Measurements from ENCODE around the gene FRMD8. TPM values are rescaled to one million over a fixed set of nuclear protein-coding genes. Genes with fewer than 3 reads are reported as not detected.
"Not testable (repeated sequence)": the region's sequence is repeated elsewhere in the genome, so short reads cannot be mapped to it uniquely, and the experiment has no call there.

Gene FRMD8
- total RNA-seq, 6 experiments from 2014 or later: 7.7 to 17.1 (median 14.3) TPM

DNA sequence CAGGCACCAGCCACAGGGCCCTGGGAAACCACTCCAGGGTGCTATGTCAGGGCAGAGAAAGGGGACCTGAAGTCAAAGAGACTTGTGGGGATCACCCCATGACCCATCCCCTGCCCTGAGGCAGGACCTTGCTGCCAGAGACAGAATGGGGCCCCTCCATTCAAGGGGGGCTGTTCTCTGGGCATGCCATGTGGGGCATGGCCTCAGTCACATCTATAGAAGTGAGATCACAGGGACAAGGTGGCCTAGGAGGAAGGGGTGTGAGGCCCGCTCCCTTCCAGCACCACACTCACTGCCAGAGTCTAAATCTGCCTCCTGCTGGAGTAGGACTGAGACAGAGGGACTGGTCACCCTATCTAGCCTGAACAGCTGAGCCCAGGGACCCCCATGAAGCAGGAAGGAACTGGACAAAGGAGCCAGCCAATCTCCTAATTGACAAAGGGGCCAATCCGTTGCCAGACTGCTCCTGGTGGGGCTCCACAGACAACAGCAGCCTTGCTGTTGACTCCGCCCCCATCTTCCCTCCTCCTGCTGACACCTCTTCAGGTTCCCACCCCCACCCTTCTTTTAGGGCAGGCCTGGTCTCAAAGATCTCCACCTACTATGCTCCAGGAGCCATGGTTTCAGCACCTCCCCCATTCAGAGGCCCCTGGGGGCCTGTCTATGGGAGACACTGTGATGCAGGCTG, 62.1 kb downstream of the FRMD8 start:
- Histone ChIP-seq H3K9me3 (no peaks in the 10 kb centered on the region), H3K4me1 (peaks cover 0 to 19% (median 0%) of the 10 kb centered on the region in 4 donors), H3K27me3 (no peaks in the 10 kb centered on the region), H3K4me3 (no peak overlapping the region), H3K36me3 (peaks cover 0 to 7% (median 2%) of the 10 kb centered on the region in 4 donors), H3K27ac (peak overlapping the region in 1 of 3 donors; percentile 68)
- intact Hi-C loops (cut with DNase I): no loop called here
- TF ChIP-seq, protein P1, sequence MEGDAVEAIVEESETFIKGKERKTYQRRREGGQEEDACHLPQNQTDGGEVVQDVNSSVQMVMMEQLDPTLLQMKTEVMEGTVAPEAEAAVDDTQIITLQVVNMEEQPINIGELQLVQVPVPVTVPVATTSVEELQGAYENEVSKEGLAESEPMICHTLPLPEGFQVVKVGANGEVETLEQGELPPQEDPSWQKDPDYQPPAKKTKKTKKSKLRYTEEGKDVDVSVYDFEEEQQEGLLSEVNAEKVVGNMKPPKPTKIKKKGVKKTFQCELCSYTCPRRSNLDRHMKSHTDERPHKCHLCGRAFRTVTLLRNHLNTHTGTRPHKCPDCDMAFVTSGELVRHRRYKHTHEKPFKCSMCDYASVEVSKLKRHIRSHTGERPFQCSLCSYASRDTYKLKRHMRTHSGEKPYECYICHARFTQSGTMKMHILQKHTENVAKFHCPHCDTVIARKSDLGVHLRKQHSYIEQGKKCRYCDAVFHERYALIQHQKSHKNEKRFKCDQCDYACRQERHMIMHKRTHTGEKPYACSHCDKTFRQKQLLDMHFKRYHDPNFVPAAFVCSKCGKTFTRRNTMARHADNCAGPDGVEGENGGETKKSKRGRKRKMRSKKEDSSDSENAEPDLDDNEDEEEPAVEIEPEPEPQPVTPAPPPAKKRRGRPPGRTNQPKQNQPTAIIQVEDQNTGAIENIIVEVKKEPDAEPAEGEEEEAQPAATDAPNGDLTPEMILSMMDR (IDR thresholded peaks at IDR 0.05): no peak
- TF ChIP-seq POLR2A (IDR thresholded peaks at IDR 0.05): peak; percentile 14
- ATAC-seq (peak in 2 of 4 donors; percentile 1 to 2), DNase-seq (peak in 2 of 3 donors; percentile 31 to 51)
- WGBS (ENCODE audit: insufficient coverage, low coverage, low lambda C conversion rate, missing lambda C conversion rate): 100% methylated on average over 1 of the region's 3 CpGs

DNA sequence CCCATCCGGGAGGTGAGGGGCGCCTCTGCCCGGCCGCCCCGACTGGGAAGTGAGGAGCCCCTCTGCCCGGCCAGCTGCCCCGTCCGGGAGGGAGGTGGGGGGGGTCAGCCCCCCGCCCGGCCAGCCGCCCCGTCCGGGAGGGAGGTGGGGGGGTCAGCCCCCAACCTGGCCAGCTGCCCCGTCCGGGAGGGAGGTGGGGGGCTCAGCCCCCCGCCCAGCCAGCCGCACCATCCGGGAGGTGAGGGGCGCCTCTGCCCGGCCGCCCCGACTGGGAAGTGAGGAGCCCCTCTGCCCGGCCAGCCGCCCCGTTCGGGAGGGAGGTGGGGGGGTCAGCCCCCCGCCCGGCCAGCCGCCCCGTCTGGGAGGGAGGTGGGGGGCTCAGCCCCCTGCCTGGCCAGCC, 64.9 kb downstream of the FRMD8 start:
- H3K4me1 ChIP-seq: peaks cover 0 to 19% (median 0%) of the 10 kb centered on the region in 4 donors
- H3K36me3 ChIP-seq; H3K27me3 ChIP-seq; H3K27ac ChIP-seq; ATAC-seq; H3K9me3 ChIP-seq; H3K4me3 ChIP-seq; intact Hi-C loops (cut with DNase I): not testable (repeated sequence)
- no CpG with 5 or more reads among the region's 30 CpGs for WGBS (ENCODE audit: insufficient coverage, low coverage, low lambda C conversion rate, missing lambda C conversion rate)
- peak in 2 of 3 donors; percentile 28 to 33 for DNase-seq

DNA sequence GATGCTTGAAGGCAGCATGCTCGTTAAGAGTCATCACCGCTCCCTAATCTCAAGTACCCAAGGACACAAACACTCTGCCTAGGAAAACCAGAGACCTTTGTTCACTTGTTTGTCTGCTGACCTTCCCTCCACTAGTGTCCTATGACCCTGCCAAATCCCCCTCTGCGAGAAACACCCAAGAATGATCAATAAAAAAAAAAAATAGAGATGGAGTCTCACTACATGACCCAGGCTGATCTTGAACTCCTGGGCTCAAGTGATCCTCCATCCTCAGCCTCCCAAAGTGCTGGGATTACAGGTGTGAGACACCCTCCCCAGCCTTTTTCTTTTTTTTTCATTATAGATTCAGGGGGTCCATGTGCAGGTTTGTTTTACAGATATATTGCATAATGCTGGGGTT, 65.8 kb downstream of the FRMD8 start:
- H3K27ac ChIP-seq; intact Hi-C loops (cut with DNase I); H3K27me3 ChIP-seq; H3K9me3 ChIP-seq; ATAC-seq; H3K4me3 ChIP-seq; DNase-seq; H3K36me3 ChIP-seq: not testable (repeated sequence)
- H3K4me1 ChIP-seq: peaks cover 0 to 12% (median 0%) of the 10 kb centered on the region in 4 donors
- WGBS (ENCODE audit: insufficient coverage, low coverage, low lambda C conversion rate, missing lambda C conversion rate): 30% methylated on average over 1 of the region's 3 CpGs

GRCh38 chr11:65452806-65453490, 66.5 kb downstream of the FRMD8 start:
- no peaks in the 10 kb centered on the region for H3K36me3 ChIP-seq
- TF ChIP-seq POLR2A (IDR thresholded peaks at IDR 0.05): no peak
- TF ChIP-seq, protein P1 (IDR thresholded peaks at IDR 0.05): no peak
- H3K27me3 ChIP-seq: no peaks in the 10 kb centered on the region
- no peak overlapping the region for H3K27ac ChIP-seq
- H3K4me3 ChIP-seq: no peak overlapping the region
- peaks cover 0 to 8% (median 0%) of the 10 kb centered on the region in 4 donors for H3K4me1 ChIP-seq
- WGBS (ENCODE audit: insufficient coverage, low coverage, low lambda C conversion rate, missing lambda C conversion rate): 86% methylated on average over 8 of the region's 8 CpGs
- intact Hi-C loops (cut with DNase I): no loop called here
- no peaks in the 10 kb centered on the region for H3K9me3 ChIP-seq
- ATAC-seq (no peak), DNase-seq (peak in 2 of 3 donors; percentile 35 to 41)

DNA sequence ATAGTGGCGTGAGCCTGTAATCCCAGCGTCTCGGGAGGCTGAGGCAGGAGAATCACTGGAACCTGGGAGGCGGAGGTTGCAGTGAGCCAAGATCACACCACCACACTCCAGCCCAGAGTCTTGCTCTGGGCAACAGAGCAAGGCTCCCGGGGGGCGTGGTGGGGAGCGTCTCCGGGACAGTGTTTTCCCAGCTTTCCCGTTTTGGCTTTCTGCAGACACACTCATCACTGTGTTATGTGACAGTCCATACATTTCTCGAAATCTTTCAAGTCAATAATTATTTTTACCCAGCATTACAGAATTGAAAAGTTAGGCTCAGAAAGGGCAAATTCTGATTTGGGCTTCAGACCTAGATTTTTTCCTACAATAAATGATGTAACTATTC, 67.9 kb downstream of the FRMD8 start:
- Histone ChIP-seq H3K4me3 (no peak overlapping the region), H3K27me3 (no peaks in the 10 kb centered on the region), H3K4me1 (peaks cover 0 to 8% (median 0%) of the 10 kb centered on the region in 4 donors), H3K9me3 (no peaks in the 10 kb centered on the region), H3K36me3 (no peaks in the 10 kb centered on the region), H3K27ac (peak overlapping the region in 1 of 3 donors; percentile 56)
- 80% methylated on average over 10 of the region's 10 CpGs for WGBS (ENCODE audit: insufficient coverage, low coverage, low lambda C conversion rate, missing lambda C conversion rate)
- peak in 2 of 3 donors; percentile 33 to 34 for DNase-seq
- ATAC-seq: no peak
- TF ChIP-seq, protein P1 (IDR thresholded peaks at IDR 0.05): no peak
- no peak for TF ChIP-seq POLR2A (IDR thresholded peaks at IDR 0.05)
- intact Hi-C loops (cut with DNase I): no loop called here
